Caki2 (cell line): ENCODE measurements around the gene ACOXL. TPM values are rescaled to one million over a fixed set of nuclear protein-coding genes. Genes with fewer than 3 reads are reported as not detected.

ENCODE experiments used
- DNase-seq: peaks from one replicate; pipeline ENCODE4 v3.0.0-alpha.2; 2015; ENCODE audit warnings: low read depth
- in situ Hi-C: cut with HindIII; loops from 2 replicates; pipeline ENCODE4 v1.10.0; 2016; ENCODE audit warnings: low sequenced_read_pairs, low pct_unique_long_range_greater_than_20kb, mixed read lengths
- total RNA-seq: library from RNA; depleted of rRNA; stranded (reverse); fragments of >200 nt; shearing (Covaris generic); gene quantifications from 2 replicates; pipeline ENCODE4 v1.2.3, GENCODE V29; 2014; ENCODE audit warnings: low replicate concordance

Gene ACOXL
- total RNA-seq, 1 experiment from 2014 or later = not detected

- in situ Hi-C loops = no loop called here
- DNase-seq = no peak
These were observed 394.2 kb downstream of the ACOXL start for GRCh38 chr2:111126581-111126980.

- in situ Hi-C loops = no loop called here
- DNase-seq = no peak
These were observed 395.0 kb downstream of the ACOXL start for GRCh38 chr2:111127351-111127750.

- in situ Hi-C loops = no loop called here
- DNase-seq = no peak
These were observed 395.7 kb downstream of the ACOXL start for GRCh38 chr2:111128096-111128495.

GRCh38 chr2:111133603-111134002, 401.2 kb downstream of the ACOXL start:
- in situ Hi-C loops = no loop called here
- DNase-seq = no peak

- no peak for DNase-seq
- in situ Hi-C loops = no loop called here
These were observed 401.7 kb downstream of the ACOXL start for GRCh38 chr2:111134055-111134454.

- no peak for DNase-seq
- in situ Hi-C loops = no loop called here
These were observed 403.0 kb downstream of the ACOXL start for GRCh38 chr2:111135237-111135909.

- in situ Hi-C loops = no loop called here
- DNase-seq = no peak
These were observed 403.5 kb downstream of the ACOXL start for GRCh38 chr2:111135910-111136297.

GRCh38 chr2:111138839-111139238, 406.5 kb downstream of the ACOXL start:
- in situ Hi-C loops = no loop called here
- DNase-seq = no peak

- in situ Hi-C loops = no loop called here
- no peak for DNase-seq
These were observed 407.4 kb downstream of the ACOXL start for GRCh38 chr2:111139637-111140317.

- in situ Hi-C loops = no loop called here
- DNase-seq = no peak
These were observed 408.4 kb downstream of the ACOXL start for GRCh38 chr2:111140815-111141214.

GRCh38 chr2:111142101-111142500, 409.7 kb downstream of the ACOXL start:
- no peak for DNase-seq
- in situ Hi-C loops = no loop called here

GRCh38 chr2:111143107-111143842, 410.9 kb downstream of the ACOXL start:
- in situ Hi-C loops = no loop called here
- no peak for DNase-seq

- DNase-seq = no peak
- in situ Hi-C loops = no loop called here
These were observed 411.4 kb downstream of the ACOXL start for GRCh38 chr2:111143843-111144198.

GRCh38 chr2:111145103-111145760, 412.9 kb downstream of the ACOXL start:
- in situ Hi-C loops = no loop called here
- no peak for DNase-seq

- in situ Hi-C loops = no loop called here
- DNase-seq = no peak
These were observed 413.6 kb downstream of the ACOXL start for GRCh38 chr2:111145951-111146350.

- in situ Hi-C loops = no loop called here
- no peak for DNase-seq
These were observed 416.0 kb downstream of the ACOXL start for GRCh38 chr2:111148225-111148873.

GRCh38 chr2:111148925-111149324, 416.6 kb downstream of the ACOXL start:
- in situ Hi-C loops = no loop called here
- DNase-seq = no peak

GRCh38 chr2:111149882-111150455, 417.6 kb downstream of the ACOXL start:
- in situ Hi-C loops = no loop called here

More at GRCh38 chr2:111149882-111150455, 417.6 kb downstream of the ACOXL start:
- DNase-seq = no peak
